ENCODE measurements around the gene ZNF837.

- TF ChIP-seq HMGXB4 (CRISPR knock-in tag; IDR thresholded peaks at IDR 0.05) (no peak), CTCF (IDR thresholded peaks at IDR 0.05) (no peak), ATF2 (CRISPR knock-in tag; IDR thresholded peaks at IDR 0.05; ENCODE audit: borderline replicate concordance, low read depth) (no peak), SMAD4 (CRISPR knock-in tag; IDR thresholded peaks at IDR 0.05) (no peak), HMGA2 (CRISPR knock-in tag; IDR thresholded peaks at IDR 0.05) (no peak), FOXJ3 (CRISPR knock-in tag; IDR thresholded peaks at IDR 0.05; ENCODE audit: borderline replicate concordance) (no peak), ATF1 (CRISPR knock-in tag; IDR thresholded peaks at IDR 0.05) (no peak), ZNF138 (CRISPR knock-in tag; conservative IDR thresholded peaks at IDR 0.05) (no peak), CREM (CRISPR knock-in tag; IDR thresholded peaks at IDR 0.05) (no peak)
Observed at GRCh38 chr19:58338336-58338735, 42.5 kb downstream of the ZNF837 start.
